Nephron (organoid): ENCODE results near the gene PHF12.

Experiments used
- H3K27ac Mint-ChIP-seq, 3 experiments: 2 replicates each; pipeline ENCODE4 v1.8.0; 2020; ENCODE audit warnings: mixed read lengths in 3 of 3, mild to moderate bottlenecking in 2 of 3, moderate library complexity in 1 of 3
- H3K27me3 Mint-ChIP-seq: 2 replicates; pipeline ENCODE4 v1.8.0; 2021; ENCODE audit warnings: low read depth, mild to moderate bottlenecking, moderate library complexity, mixed read lengths
- H3K36me3 Mint-ChIP-seq: 2 replicates; pipeline ENCODE4 v1.8.0; 2020; ENCODE audit warnings: low read depth, mixed read lengths
- H3K4me1 Mint-ChIP-seq: 2 replicates; pipeline ENCODE4 v1.8.0; 2020; ENCODE audit warnings: mixed read lengths
- H3K4me3 Mint-ChIP-seq, 3 experiments: 2 replicates each; pipeline ENCODE4 v1.8.0; 2020; ENCODE audit warnings: mild to moderate bottlenecking in 3 of 3, mixed read lengths in 3 of 3, moderate library complexity in 2 of 3
- H3K9me3 Mint-ChIP-seq: 2 replicates; pipeline ENCODE4 v1.8.0; 2020; ENCODE audit warnings: mixed read lengths
- CTCF ChIP-seq, 3 experiments: fragments of 200-600 bp; sonication (generic); IDR thresholded peaks; one replicate each; pipeline ENCODE4 v1.5.0; 2021; ENCODE audit warnings: antibody characterized with exemption in 3 of 3; ENCODE audit not compliant: unreplicated experiment in 3 of 3

The PHF12 gene

GRCh38 chr17:28917465-28917864 is 33.9 kb downstream of the PHF12 start:
- H3K9me3 Mint-ChIP-seq = no peaks in the 10 kb centered on the region
- H3K27ac Mint-ChIP-seq = no peak overlapping the region
- H3K27me3 Mint-ChIP-seq = no peaks in the 10 kb centered on the region
- no peak overlapping the region for H3K4me3 Mint-ChIP-seq
- no peaks in the 10 kb centered on the region for H3K4me1 Mint-ChIP-seq
- TF ChIP-seq CTCF (IDR thresholded peaks at IDR 0.05; ENCODE audit: unreplicated experiment in 3 of 3) = no peak
- H3K36me3 Mint-ChIP-seq = peaks cover 86% of the 10 kb centered on the region

GRCh38 chr17:28917029-28917428 is 34.3 kb downstream of the PHF12 start:
- no peaks in the 10 kb centered on the region for H3K4me1 Mint-ChIP-seq
- H3K36me3 Mint-ChIP-seq = peaks cover 88% of the 10 kb centered on the region
- no peaks in the 10 kb centered on the region for H3K27me3 Mint-ChIP-seq
- H3K9me3 Mint-ChIP-seq = no peaks in the 10 kb centered on the region
- H3K27ac Mint-ChIP-seq = no peak overlapping the region
- no peak for TF ChIP-seq CTCF (IDR thresholded peaks at IDR 0.05; ENCODE audit: unreplicated experiment in 3 of 3)
- H3K4me3 Mint-ChIP-seq = no peak overlapping the region

- no peak overlapping the region for H3K27ac Mint-ChIP-seq
- no peaks in the 10 kb centered on the region for H3K9me3 Mint-ChIP-seq
- no peak overlapping the region for H3K4me3 Mint-ChIP-seq
- H3K27me3 Mint-ChIP-seq = no peaks in the 10 kb centered on the region
- H3K4me1 Mint-ChIP-seq = no peaks in the 10 kb centered on the region
- TF ChIP-seq CTCF (IDR thresholded peaks at IDR 0.05; ENCODE audit: unreplicated experiment in 3 of 3) = peak; percentile 67 to 70 (median 67)
- peaks cover 86% of the 10 kb centered on the region for H3K36me3 Mint-ChIP-seq
These were observed 34.9 kb downstream of the PHF12 start for GRCh38 chr17:28916302-28916934.

GRCh38 chr17:28912938-28913333 is 38.4 kb downstream of the PHF12 start:
- Mint-ChIP-seq H3K27me3 (no peaks in the 10 kb centered on the region), H3K27ac (no peak overlapping the region), H3K36me3 (peaks cover 82% of the 10 kb centered on the region), H3K9me3 (no peaks in the 10 kb centered on the region), H3K4me1 (peaks cover 8% of the 10 kb centered on the region), H3K4me3 (no peak overlapping the region)
- TF ChIP-seq CTCF (IDR thresholded peaks at IDR 0.05; ENCODE audit: unreplicated experiment in 3 of 3) = no peak

- no peak overlapping the region for H3K4me3 Mint-ChIP-seq
- no peaks in the 10 kb centered on the region for H3K9me3 Mint-ChIP-seq
- H3K4me1 Mint-ChIP-seq = peaks cover 13% of the 10 kb centered on the region
- no peak overlapping the region for H3K27ac Mint-ChIP-seq
- H3K27me3 Mint-ChIP-seq = no peaks in the 10 kb centered on the region
- TF ChIP-seq CTCF (IDR thresholded peaks at IDR 0.05; ENCODE audit: unreplicated experiment in 3 of 3) = no peak
- peaks cover 82% of the 10 kb centered on the region for H3K36me3 Mint-ChIP-seq
These were observed 38.9 kb downstream of the PHF12 start for GRCh38 chr17:28912281-28912937.
